Gastrocnemius medialis (tissue), 4 donors: ENCODE measurements around the gene YAF2.
"Not testable (repeated sequence)": the region's sequence is repeated elsewhere in the genome, so short reads cannot be mapped to it uniquely, and the experiment has no call there.

ENCODE experiments used
- POLR2A ChIP-seq, 2 donors: fragments of 450-650 bp; IDR thresholded peaks; one replicate each; pipeline ENCODE4 v1.6.1; 2017; ENCODE audit warnings: antibody characterized with exemption in 2 of 2, mild to moderate bottlenecking in 2 of 2, moderate library complexity in 2 of 2
- TF ChIP-seq, protein P1 (sequence below), 5 experiments: fragments of 450-650 bp in 3 of 5; fragments of 200-600 bp in 2 of 5; sonication (generic) in 2 of 5; IDR thresholded peaks in 4 of 5; conservative IDR thresholded peaks in 1 of 5; 1 replicate in 4 of 5; 2 replicates in 1 of 5; pipeline ENCODE4 v1.5.1; 2016 to 2019; ENCODE audit warnings: antibody characterized with exemption in 5 of 5, mild to moderate bottlenecking in 3 of 5, moderate library complexity in 3 of 5

GRCh38 chr12:42252645-42253044 lies 14.6 kb upstream of the YAF2 start:
- TF ChIP-seq, protein P1, sequence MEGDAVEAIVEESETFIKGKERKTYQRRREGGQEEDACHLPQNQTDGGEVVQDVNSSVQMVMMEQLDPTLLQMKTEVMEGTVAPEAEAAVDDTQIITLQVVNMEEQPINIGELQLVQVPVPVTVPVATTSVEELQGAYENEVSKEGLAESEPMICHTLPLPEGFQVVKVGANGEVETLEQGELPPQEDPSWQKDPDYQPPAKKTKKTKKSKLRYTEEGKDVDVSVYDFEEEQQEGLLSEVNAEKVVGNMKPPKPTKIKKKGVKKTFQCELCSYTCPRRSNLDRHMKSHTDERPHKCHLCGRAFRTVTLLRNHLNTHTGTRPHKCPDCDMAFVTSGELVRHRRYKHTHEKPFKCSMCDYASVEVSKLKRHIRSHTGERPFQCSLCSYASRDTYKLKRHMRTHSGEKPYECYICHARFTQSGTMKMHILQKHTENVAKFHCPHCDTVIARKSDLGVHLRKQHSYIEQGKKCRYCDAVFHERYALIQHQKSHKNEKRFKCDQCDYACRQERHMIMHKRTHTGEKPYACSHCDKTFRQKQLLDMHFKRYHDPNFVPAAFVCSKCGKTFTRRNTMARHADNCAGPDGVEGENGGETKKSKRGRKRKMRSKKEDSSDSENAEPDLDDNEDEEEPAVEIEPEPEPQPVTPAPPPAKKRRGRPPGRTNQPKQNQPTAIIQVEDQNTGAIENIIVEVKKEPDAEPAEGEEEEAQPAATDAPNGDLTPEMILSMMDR (IDR thresholded peaks at IDR 0.05 in 4 of 5, conservative IDR thresholded peaks at IDR 0.05 in 1 of 5): not testable (repeated sequence)
- not testable (repeated sequence) for TF ChIP-seq POLR2A (IDR thresholded peaks at IDR 0.05)
